VCaP (cell line): Measurements from ENCODE around the gene WDPCP.

Source experiments
- H3K27ac ChIP-seq: fragments of 450-650 bp; 2 replicates; pipeline ENCODE4 v1.5.1; 2017
- CTCF ChIP-seq: fragments of 450-650 bp; conservative IDR thresholded peaks from 2 replicates; pipeline ENCODE4 v1.5.1; 2017; ENCODE audit warnings: mild to moderate bottlenecking, moderate library complexity

Gene WDPCP

GRCh38 chr2:63522950-63523349, 65.3 kb downstream of the WDPCP start:
- H3K27ac ChIP-seq: no peak overlapping the region
- no peak for TF ChIP-seq CTCF

GRCh38 chr2:63520793-63521192, 67.5 kb downstream of the WDPCP start:
- no peak overlapping the region for H3K27ac ChIP-seq
- TF ChIP-seq CTCF: no peak

GRCh38 chr2:63514781-63515180, 73.5 kb downstream of the WDPCP start:
- no peak overlapping the region for H3K27ac ChIP-seq
- no peak for TF ChIP-seq CTCF

GRCh38 chr2:63514237-63514716, 74.0 kb downstream of the WDPCP start:
- no peak for TF ChIP-seq CTCF
- H3K27ac ChIP-seq: no peak overlapping the region

GRCh38 chr2:63506320-63506719, 82.0 kb downstream of the WDPCP start:
- TF ChIP-seq CTCF: no peak
- no peak overlapping the region for H3K27ac ChIP-seq

- no peak overlapping the region for H3K27ac ChIP-seq
- no peak for TF ChIP-seq CTCF
Observed at GRCh38 chr2:63503818-63504217, 84.5 kb downstream of the WDPCP start.

- no peak for TF ChIP-seq CTCF
- H3K27ac ChIP-seq: no peak overlapping the region
Observed at GRCh38 chr2:63500398-63500797, 87.9 kb downstream of the WDPCP start.

- no peak overlapping the region for H3K27ac ChIP-seq
- no peak for TF ChIP-seq CTCF
Observed at GRCh38 chr2:63497576-63497975, 90.7 kb downstream of the WDPCP start.
